Measurements from ENCODE around the gene KCNB1. TPM values are rescaled to one million over a fixed set of nuclear protein-coding genes. Genes with fewer than 3 reads are reported as not detected.

Gene KCNB1
- total RNA-seq, 4 donors from 2014 or later: 1.9 to 5.6 (median 2.3) TPM

DNA sequence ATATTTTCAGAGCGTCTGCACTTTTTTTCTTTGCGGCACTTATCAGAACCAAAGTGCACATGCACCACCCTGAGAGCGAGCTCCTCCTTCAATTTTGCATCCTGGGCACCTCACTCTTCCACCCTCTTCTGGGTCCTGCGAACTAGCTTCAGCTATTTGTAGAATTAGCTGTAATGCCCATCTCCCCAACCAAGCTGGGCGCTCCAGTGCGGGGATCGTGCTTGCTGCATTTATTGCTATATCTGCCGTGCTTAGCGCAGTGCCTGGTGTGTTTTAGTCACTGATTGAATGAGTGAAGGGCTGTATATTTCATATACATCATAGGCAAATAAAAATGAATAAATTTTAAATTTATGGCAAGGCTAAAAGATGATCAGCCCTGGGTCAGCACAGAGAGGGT lies 75.8 kb downstream of the KCNB1 start:
- TF ChIP-seq POLR2A (IDR thresholded peaks at IDR 0.05) (no peak), POLR2AphosphoS5 (IDR thresholded peaks at IDR 0.05) (no peak), EP300 (IDR thresholded peaks at IDR 0.05; ENCODE audit: low read depth) (no peak)
- TF ChIP-seq, protein P1, sequence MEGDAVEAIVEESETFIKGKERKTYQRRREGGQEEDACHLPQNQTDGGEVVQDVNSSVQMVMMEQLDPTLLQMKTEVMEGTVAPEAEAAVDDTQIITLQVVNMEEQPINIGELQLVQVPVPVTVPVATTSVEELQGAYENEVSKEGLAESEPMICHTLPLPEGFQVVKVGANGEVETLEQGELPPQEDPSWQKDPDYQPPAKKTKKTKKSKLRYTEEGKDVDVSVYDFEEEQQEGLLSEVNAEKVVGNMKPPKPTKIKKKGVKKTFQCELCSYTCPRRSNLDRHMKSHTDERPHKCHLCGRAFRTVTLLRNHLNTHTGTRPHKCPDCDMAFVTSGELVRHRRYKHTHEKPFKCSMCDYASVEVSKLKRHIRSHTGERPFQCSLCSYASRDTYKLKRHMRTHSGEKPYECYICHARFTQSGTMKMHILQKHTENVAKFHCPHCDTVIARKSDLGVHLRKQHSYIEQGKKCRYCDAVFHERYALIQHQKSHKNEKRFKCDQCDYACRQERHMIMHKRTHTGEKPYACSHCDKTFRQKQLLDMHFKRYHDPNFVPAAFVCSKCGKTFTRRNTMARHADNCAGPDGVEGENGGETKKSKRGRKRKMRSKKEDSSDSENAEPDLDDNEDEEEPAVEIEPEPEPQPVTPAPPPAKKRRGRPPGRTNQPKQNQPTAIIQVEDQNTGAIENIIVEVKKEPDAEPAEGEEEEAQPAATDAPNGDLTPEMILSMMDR (IDR thresholded peaks at IDR 0.05): no peak
- Histone ChIP-seq H3K27me3 (no peaks in the 10 kb centered on the region), H3K4me3 (no peak overlapping the region), H3K27ac (no peak overlapping the region), H3K9me3 (no peaks in the 10 kb centered on the region), H3K4me1 (peaks cover 0 to 22% (median 9%) of the 10 kb centered on the region in 4 donors), H3K36me3 (no peaks in the 10 kb centered on the region)
- intact Hi-C loops (cut with DNase I; ENCODE audit: low total_unique reads): no loop called here
- in situ Hi-C loops (cut with MboI; ENCODE audit: low pct_ligation_motif_present in 1 of 4, low pct_unique_long_range_greater_than_20kb in 1 of 4, low sequenced_read_pairs in 3 of 4): no loop called here
- DNase-seq: no peak
- WGBS, 2 donors (ENCODE audit: low coverage in 1 of 2): 78 to 80% methylated on average over 9 of the region's 9 CpGs

DNA sequence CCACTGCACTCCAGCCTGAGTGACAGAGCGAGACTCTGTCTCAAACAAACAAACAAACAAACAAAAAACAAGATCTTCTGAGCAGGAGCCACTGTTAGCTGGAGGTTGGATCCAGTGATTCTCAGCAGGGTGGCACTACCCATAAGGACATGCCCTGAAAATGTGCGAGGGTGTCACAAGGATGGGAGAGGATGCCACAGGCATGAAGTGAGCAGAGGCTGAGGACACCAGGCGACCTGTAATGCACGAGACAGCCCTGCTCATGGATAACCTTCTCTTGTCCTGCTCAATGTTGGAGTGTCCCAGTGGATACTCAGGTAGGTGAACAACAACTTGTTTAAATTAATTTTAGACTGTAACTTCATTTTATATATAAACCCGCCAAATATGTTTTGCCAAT lies 76.8 kb downstream of the KCNB1 start:
- Histone ChIP-seq H3K27ac (no peak overlapping the region), H3K27me3 (no peaks in the 10 kb centered on the region), H3K9me3 (no peaks in the 10 kb centered on the region), H3K36me3 (no peaks in the 10 kb centered on the region), H3K4me1 (peaks cover 2 to 20% (median 5%) of the 10 kb centered on the region in 4 donors), H3K4me3 (no peak overlapping the region)
- intact Hi-C loops (cut with DNase I; ENCODE audit: low total_unique reads) (no loop called here), in situ Hi-C loops (cut with MboI; ENCODE audit: low pct_ligation_motif_present in 1 of 4, low pct_unique_long_range_greater_than_20kb in 1 of 4, low sequenced_read_pairs in 3 of 4) (no loop called here)
- no peak for DNase-seq
- WGBS, 2 donors (ENCODE audit: low coverage in 1 of 2): 82 to 83% methylated on average over 1 to 5 of the region's 5 CpGs
- TF ChIP-seq, protein P1 (IDR thresholded peaks at IDR 0.05): no peak
- no peak for TF ChIP-seq POLR2AphosphoS5 (IDR thresholded peaks at IDR 0.05)
- TF ChIP-seq EP300 (IDR thresholded peaks at IDR 0.05; ENCODE audit: low read depth): no peak

DNA sequence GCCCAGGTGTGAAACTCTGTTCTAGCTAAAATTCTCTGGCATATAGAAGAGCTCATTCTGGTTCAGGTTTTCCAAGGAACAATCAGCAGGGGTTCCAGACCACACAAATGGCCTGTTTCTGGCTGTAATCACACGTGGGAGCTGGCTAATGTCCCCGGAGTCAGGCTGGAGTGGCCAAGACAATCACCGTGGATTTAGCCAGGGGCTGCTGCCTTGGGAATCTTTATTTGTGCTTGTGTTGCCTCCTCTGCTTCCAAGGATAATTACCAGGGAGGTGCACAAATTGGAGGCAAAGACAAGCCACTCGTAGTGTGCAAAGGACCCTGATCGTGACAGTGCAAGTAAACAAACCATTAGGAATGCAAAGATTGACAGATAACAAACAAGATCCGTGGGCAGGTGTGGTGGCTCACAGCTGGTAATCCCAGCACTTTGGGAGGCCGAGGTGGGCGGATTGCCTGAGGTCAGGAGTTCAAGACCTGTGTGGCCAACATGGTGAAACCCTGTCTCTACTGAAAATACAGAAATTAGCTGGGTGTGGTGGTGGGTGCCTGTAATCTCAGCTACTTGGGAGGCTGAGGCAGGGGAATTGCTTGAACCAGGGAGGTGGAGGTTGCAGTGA lies 77.3 kb downstream of the KCNB1 start:
- TF ChIP-seq POLR2AphosphoS5 (IDR thresholded peaks at IDR 0.05): no peak
- TF ChIP-seq, protein P1 (IDR thresholded peaks at IDR 0.05): no peak
- no peak for TF ChIP-seq POLR2A (IDR thresholded peaks at IDR 0.05)
- no peak for TF ChIP-seq EP300 (IDR thresholded peaks at IDR 0.05; ENCODE audit: low read depth)
- in situ Hi-C loops (cut with MboI; ENCODE audit: low pct_ligation_motif_present in 1 of 4, low pct_unique_long_range_greater_than_20kb in 1 of 4, low sequenced_read_pairs in 3 of 4): no loop called here
- H3K9me3 ChIP-seq: no peaks in the 10 kb centered on the region
- H3K27me3 ChIP-seq: no peaks in the 10 kb centered on the region
- no peak overlapping the region for H3K4me3 ChIP-seq
- H3K36me3 ChIP-seq: no peaks in the 10 kb centered on the region
- peaks cover 3 to 20% (median 9%) of the 10 kb centered on the region in 4 donors for H3K4me1 ChIP-seq
- no peak overlapping the region for H3K27ac ChIP-seq
- 23 to 35% methylated on average over 3 to 8 of the region's 8 CpGs for WGBS, 2 donors (ENCODE audit: low coverage in 1 of 2)
- no peak for DNase-seq
- intact Hi-C loops (cut with DNase I; ENCODE audit: low total_unique reads): no loop called here

DNA sequence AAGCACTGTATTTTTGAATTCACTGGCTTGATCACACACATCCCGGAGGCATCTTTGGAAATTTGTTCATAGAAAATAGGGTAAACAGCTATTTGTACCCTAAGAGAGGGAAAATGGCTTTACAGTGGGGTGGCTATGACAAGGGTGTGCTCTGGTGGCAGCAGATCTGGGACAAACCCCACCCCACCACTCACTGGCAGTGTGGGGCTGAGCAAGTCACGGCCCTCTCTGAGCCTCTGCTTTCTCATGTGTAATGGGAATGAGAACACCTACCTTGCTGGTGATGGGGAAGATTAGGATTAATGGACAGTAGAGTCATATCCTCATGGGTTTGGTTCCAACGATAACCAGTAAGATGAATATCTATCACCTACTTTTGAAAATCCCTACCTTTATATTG lies 78.0 kb downstream of the KCNB1 start:
- WGBS, 2 donors (ENCODE audit: low coverage in 1 of 2): 91% methylated on average over 3 of the region's 3 CpGs; no CpG with 5 or more reads in 1 of the 2 donors
- Histone ChIP-seq H3K4me3 (no peak overlapping the region), H3K27ac (no peak overlapping the region), H3K36me3 (no peaks in the 10 kb centered on the region), H3K4me1 (peaks cover 4 to 14% (median 9%) of the 10 kb centered on the region in 4 donors), H3K9me3 (no peaks in the 10 kb centered on the region), H3K27me3 (no peaks in the 10 kb centered on the region)
- in situ Hi-C loops (cut with MboI; ENCODE audit: low pct_ligation_motif_present in 1 of 4, low pct_unique_long_range_greater_than_20kb in 1 of 4, low sequenced_read_pairs in 3 of 4) (no loop called here), intact Hi-C loops (cut with DNase I; ENCODE audit: low total_unique reads) (no loop called here)
- DNase-seq: no peak
- TF ChIP-seq POLR2AphosphoS5 (IDR thresholded peaks at IDR 0.05): no peak
- TF ChIP-seq POLR2A (IDR thresholded peaks at IDR 0.05): no peak
- TF ChIP-seq, protein P1 (IDR thresholded peaks at IDR 0.05): no peak
- TF ChIP-seq EP300 (IDR thresholded peaks at IDR 0.05; ENCODE audit: low read depth): no peak

All from transverse colon (tissue), 4 donors.